ENCODE data around the gene TNFRSF17.

TNFRSF17 gene

DNA sequence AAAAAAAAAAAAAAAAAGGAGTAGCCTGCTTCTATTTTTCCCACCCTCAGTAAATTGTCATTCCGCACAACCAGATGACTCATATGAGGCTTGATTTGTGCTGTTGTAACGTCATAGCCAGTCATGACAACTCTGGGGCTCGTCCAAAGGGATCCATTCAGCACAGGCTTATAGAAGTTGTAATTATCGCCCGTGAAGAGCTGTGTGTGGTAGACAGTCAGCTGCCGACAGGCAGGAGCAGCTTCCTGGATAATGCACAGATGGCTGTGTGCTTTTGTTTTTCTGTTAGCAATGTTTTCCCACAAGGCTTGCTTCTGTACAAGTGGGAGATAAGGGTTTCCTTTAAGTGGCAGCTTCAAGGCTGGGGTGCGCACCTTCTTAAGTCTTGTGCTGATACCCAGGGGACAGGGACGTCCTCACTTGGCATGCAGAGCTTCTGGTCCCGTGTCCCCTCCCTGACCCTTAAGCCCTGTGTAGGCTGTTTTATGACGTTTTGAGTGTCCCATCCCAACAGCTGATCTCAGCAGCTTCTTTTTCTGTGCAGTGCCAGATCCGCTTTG, 37.5 kb downstream of the TNFRSF17 start:
- DNase-seq (ENCODE audit: low spot score), result no peak

DNA sequence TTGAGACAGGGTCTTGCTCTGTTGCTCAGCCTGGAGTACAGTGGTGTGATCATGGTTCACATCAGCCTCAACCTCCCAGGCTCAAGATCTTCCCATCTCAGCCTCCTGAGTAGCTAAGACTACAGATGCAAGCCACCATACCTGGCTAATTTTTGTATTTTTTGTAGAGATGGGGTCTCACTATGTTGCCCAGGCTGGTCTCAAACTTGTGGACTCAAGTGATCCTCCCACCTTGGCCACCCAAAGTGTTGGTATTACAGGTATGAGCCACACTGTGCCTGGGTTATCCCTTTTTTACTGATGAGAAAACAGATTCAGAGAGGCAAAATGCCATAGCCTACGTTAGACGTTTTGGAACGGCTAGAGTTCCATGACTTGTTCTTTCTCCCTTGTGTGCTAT, 41.6 kb downstream of the TNFRSF17 start:
- no peak for DNase-seq (ENCODE audit: low spot score)

DNA sequence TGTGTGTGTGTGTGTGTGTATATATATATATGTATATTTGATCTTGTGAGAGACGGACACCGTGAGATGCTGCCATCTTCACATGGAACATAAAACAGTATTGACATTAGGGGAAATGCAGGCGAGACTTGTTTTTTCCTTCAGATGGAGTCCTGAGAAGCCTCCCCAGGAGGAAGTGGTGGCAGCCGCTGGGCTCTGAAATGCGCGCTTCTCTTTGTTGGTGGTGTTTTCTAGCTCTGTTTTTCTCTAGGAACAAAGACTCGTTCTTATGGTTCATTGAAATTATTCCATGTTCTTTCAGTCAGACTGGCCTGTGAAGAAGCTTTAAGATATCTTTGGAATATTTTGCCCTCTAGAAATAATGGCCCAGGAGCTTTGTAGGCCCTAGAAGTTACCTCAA, 44.5 kb downstream of the TNFRSF17 start:
- no peak for DNase-seq (ENCODE audit: low spot score)

DNA sequence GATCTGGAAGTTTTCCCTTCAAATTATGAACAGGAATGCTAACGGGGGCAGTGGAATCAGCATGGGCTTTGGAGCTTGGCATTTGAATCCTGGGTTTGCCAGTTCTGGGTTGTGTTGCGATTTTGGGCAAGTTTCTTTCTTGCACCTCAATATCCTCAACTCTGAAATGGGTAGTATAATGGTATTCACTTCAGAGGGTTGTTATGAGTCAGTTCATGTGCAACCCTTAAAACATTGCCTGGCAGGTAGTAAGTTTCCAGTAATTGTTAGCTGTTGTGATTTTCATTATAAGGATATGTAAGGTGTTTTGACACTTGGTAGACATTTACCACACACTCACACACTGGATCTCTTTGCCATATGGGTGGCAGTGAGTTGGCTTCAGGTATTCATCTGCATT, 44.9 kb downstream of the TNFRSF17 start:
- DNase-seq (ENCODE audit: low spot score), result no peak

DNA sequence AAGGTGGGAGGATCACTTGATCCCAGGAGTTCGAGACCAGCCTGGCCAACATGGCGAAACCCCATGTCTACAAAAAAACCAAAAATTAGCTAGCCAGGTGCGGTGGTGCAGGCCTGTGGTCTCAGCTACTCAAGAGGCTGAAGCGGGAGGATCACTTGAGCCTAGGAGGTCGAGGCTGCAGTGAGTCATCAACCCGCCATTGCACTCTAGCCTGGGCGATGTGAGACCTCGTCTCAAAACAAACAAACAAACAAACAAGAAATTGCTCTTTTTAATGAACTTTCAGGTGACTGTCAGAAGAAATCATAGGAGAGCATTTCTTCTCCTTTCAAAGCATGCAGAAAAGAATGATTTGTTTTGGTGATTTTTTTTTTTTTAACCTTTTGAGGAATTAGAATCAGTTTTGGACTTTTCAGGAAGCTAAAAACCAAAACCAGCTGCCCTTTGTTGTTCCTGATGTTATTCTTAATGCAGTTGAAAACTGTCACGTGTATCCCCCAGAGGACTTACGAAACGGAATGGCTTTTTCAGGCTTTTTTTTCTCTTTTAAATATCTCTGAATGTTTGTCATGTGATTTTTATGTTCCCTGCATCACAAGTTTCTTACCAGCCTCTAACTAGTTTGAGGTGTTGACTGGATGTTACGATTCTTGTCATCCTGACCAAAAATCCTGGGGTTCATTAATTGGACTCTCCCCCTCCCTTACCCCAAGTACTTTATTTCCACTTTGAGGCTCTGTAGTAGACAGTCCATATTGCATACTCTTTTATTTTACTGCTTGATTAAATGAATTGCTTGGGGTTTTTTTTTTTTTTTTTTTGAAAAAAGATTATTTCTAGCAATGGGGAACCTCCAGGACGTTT, 45.6 kb downstream of the TNFRSF17 start:
- peak; percentile 30 for DNase-seq (ENCODE audit: low spot score)

DNA sequence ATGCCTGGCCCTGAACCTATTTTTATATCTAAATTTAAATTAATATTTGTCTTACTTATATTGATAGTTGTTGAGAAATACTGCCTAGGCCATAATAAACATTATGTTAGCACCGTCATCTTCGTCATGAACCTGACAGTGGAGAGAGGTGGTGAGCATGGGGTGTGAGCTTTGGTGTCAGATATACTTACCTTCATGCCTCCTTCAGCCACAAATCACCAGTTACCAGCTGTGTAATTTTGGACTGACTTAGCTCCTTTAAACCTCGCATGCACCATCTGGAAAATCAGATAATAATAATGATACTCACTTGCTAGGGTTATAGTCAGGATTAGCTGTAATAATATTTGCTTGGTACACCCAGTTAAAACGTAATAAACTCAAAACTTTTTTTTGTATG, 46.6 kb downstream of the TNFRSF17 start:
- DNase-seq (ENCODE audit: low spot score), result no peak

DNA sequence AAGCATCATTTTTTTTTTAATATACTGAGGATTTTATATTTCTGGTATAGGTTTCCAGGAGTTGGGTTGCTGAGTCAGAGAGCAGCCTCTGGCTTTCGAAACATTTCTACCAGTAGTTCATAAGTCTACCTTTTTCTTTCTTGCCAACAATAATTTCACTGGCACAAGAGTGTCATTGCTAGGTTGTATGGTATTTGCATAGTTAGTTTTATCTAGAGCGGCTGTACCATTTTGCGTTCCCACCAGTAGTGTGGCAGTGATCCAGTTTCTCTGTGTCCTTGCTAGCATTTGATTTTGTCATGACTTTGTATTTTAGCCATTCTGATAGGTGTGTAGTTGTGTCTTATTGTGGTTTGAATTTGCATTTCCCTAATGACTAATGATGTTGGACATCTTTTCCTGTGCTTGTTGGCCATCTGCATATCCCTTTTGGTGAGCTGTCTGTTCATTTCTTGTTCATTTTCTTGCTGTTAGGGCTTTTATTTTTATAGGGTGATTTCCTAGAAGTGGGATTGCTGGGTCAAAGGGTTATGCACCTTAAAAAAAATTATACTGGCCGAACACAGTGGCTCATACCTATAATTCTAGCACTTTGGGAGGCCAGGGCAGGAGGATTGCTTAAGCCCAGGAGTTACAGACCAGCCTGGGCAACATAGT, 51.4 kb downstream of the TNFRSF17 start:
- no peak for DNase-seq (ENCODE audit: low spot score)

DNA sequence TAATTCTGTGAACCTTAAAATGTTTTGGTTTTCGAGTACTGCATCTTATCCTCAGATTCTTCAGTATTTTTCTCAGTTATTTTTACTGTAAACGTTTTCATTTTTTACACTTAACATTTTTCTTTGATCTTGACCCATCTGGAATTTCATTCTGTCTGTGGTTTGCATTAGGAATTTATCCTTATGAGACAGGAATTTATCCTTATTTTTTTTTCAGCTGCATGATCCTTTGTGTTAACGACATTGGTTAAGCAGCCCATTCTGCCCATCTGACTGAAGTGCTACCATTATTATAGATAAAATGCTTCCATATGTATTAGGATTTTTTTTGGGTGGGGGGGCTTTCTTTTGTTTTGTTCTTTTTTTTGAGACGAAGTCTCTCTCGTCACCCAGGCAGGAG, 52.5 kb downstream of the TNFRSF17 start:
- DNase-seq (ENCODE audit: low spot score), result no peak
